Measurements from ENCODE around the gene MPND.

DNA sequence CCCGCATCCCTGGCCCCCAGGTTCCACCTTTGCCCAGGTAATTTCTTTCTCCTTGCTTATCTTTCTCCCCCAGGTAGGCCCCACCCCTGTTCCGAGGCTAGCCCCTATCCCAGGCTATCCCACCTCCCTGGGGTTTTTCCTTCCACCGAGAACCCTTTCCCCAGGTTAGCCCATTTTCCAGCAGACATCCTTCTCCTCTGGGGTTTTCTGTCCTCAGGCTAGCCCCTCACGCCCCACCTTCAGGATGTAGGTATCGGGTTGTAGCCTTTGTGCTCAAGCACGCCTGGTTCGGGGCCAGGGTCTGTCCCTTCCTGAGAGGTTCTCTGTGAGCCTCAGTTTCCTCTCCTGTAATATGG, 38.1 kb upstream of the MPND start:
- TF ChIP-seq, protein P1, sequence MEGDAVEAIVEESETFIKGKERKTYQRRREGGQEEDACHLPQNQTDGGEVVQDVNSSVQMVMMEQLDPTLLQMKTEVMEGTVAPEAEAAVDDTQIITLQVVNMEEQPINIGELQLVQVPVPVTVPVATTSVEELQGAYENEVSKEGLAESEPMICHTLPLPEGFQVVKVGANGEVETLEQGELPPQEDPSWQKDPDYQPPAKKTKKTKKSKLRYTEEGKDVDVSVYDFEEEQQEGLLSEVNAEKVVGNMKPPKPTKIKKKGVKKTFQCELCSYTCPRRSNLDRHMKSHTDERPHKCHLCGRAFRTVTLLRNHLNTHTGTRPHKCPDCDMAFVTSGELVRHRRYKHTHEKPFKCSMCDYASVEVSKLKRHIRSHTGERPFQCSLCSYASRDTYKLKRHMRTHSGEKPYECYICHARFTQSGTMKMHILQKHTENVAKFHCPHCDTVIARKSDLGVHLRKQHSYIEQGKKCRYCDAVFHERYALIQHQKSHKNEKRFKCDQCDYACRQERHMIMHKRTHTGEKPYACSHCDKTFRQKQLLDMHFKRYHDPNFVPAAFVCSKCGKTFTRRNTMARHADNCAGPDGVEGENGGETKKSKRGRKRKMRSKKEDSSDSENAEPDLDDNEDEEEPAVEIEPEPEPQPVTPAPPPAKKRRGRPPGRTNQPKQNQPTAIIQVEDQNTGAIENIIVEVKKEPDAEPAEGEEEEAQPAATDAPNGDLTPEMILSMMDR (tag by site-specific recombination; IDR thresholded peaks at IDR 0.05): no peak
- no peak for TF ChIP-seq ZNF747 (tag by site-specific recombination; IDR thresholded peaks at IDR 0.05)
- TF ChIP-seq, protein P2, sequence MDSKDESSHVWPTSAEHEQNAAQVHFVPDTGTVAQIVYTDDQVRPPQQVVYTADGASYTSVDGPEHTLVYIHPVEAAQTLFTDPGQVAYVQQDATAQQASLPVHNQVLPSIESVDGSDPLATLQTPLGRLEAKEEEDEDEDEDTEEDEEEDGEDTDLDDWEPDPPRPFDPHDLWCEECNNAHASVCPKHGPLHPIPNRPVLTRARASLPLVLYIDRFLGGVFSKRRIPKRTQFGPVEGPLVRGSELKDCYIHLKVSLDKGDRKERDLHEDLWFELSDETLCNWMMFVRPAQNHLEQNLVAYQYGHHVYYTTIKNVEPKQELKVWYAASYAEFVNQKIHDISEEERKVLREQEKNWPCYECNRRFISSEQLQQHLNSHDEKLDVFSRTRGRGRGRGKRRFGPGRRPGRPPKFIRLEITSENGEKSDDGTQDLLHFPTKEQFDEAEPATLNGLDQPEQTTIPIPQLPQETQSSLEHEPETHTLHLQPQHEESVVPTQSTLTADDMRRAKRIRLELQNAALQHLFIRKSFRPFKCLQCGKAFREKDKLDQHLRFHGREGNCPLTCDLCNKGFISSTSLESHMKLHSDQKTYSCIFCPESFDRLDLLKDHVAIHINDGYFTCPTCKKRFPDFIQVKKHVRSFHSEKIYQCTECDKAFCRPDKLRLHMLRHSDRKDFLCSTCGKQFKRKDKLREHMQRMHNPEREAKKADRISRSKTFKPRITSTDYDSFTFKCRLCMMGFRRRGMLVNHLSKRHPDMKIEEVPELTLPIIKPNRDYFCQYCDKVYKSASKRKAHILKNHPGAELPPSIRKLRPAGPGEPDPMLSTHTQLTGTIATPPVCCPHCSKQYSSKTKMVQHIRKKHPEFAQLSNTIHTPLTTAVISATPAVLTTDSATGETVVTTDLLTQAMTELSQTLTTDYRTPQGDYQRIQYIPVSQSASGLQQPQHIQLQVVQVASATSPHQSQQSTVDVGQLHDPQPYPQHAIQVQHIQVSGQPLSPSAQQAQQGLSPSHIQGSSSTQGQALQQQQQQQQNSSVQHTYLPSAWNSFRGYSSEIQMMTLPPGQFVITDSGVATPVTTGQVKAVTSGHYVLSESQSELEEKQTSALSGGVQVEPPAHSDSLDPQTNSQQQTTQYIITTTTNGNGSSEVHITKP (tag by site-specific recombination; IDR thresholded peaks at IDR 0.05): no peak
- TF ChIP-seq ZNF132 (tag by site-specific recombination; IDR thresholded peaks at IDR 0.05; ENCODE audit: borderline replicate concordance): no peak
- TF ChIP-seq BCL11A (tag by site-specific recombination; IDR thresholded peaks at IDR 0.05; ENCODE audit: low read depth): no peak
- TF ChIP-seq ZNF416 (tag by site-specific recombination; IDR thresholded peaks at IDR 0.05): no peak
- no peak for TF ChIP-seq ZNF133 (tag by site-specific recombination; IDR thresholded peaks at IDR 0.05)
- TF ChIP-seq ZFP37 (tag by site-specific recombination; IDR thresholded peaks at IDR 0.05): no peak

Measured in HEK293 (cell line).